Gastroesophageal sphincter (tissue), 4 donors: ENCODE results near the gene MACROD2. TPM values are rescaled to one million over a fixed set of nuclear protein-coding genes. Genes with fewer than 3 reads are reported as not detected.
A peak's percentile ranks its signal among the peaks of the same experiment; 100 is the strongest.

Experiments
- ATAC-seq: fragments of 150-250 bp; one replicate; pipeline ENCODE4 v1.9.1; 2016; ENCODE audit warnings: mild to moderate bottlenecking, moderate library complexity
- H3K27ac ChIP-seq, 4 donors: fragments of 200-600 bp; sonication (generic) in 3 of 4; 1 replicate in 3 of 4; 2 replicates in 1 of 4; pipeline ENCODE4 v1.5.1; 2016 to 2019
- H3K27me3 ChIP-seq: fragments of 200-600 bp; sonication (generic); one replicate; pipeline ENCODE4 v1.5.1; 2019
- H3K36me3 ChIP-seq, 2 donors: fragments of 200-600 bp; sonication (generic); one replicate each; pipeline ENCODE4 v1.5.1; 2019; ENCODE audit warnings: control low read depth in 1 of 2
- H3K4me1 ChIP-seq, 3 donors: fragments of 200-600 bp; sonication (generic); 1 replicate in 2 of 3; 2 replicates in 1 of 3; pipeline ENCODE4 v1.5.1; 2016 to 2019; ENCODE audit warnings: control low read depth in 2 of 3
- H3K4me3 ChIP-seq, 2 donors: fragments of 200-600 bp; sonication (generic); one replicate each; pipeline ENCODE4 v1.5.1; 2019; ENCODE audit warnings: mild to moderate bottlenecking in 1 of 2, moderate library complexity in 1 of 2
- H3K9me3 ChIP-seq, 3 donors: fragments of 200-600 bp; sonication (generic); one replicate each; pipeline ENCODE4 v1.5.1; 2017 to 2019; ENCODE audit warnings: control low read depth in 2 of 3
- CTCF ChIP-seq, 4 experiments: fragments of 200-600 bp in 2 of 4; fragments of 450-650 bp in 2 of 4; sonication (generic) in 1 of 4; IDR thresholded peaks; one replicate each; pipeline ENCODE4 v1.5.1; 2017 to 2019; ENCODE audit warnings: antibody characterized with exemption in 4 of 4, mild to moderate bottlenecking in 2 of 4, moderate library complexity in 2 of 4
- EP300 ChIP-seq: sonication (generic); formaldehyde crosslinking; IDR thresholded peaks from one replicate; pipeline ENCODE4 v1.6.1; 2017; ENCODE audit warnings: antibody characterized with exemption, mild to moderate bottlenecking
- POLR2A ChIP-seq, 2 donors: fragments of 450-650 bp; IDR thresholded peaks; one replicate each; pipeline ENCODE4 v1.6.1; 2017; ENCODE audit warnings: antibody characterized with exemption in 2 of 2, mild to moderate bottlenecking in 2 of 2, moderate library complexity in 1 of 2
- POLR2AphosphoS5 ChIP-seq: sonication (generic); formaldehyde crosslinking; IDR thresholded peaks from one replicate; pipeline ENCODE4 v1.6.1; 2017; ENCODE audit warnings: antibody characterized with exemption
- WGBS, 2 donors: methylation state at CpG; one replicate each; pipeline ENCODE4 v1.1.5; 2018; ENCODE audit warnings: low coverage in 1 of 2; 5-methylcytosine and 5-hydroxymethylcytosine counted together
- total RNA-seq, 4 donors: library from RNA; depleted of rRNA; stranded (reverse); fragments of >200 nt; gene quantifications; one replicate each; pipeline ENCODE4 v1.1.0, GENCODE V29; 2016

Gene MACROD2
- total RNA-seq, 4 donors from 2014 or later: 4.0 to 12.1 (median 7.4) TPM

GRCh38 chr20:15886250-15886649, 1890.9 kb downstream of the MACROD2 start:
- H3K4me3 ChIP-seq: no peak overlapping the region
- 64 to 86% methylated on average over 1 to 2 of the region's 2 CpGs for WGBS, 2 donors
- H3K4me1 ChIP-seq: peaks cover 0 to 28% (median 0%) of the 10 kb centered on the region in 3 donors
- no peaks in the 10 kb centered on the region for H3K36me3 ChIP-seq
- H3K27me3 ChIP-seq: no peaks in the 10 kb centered on the region
- no peak for TF ChIP-seq CTCF (IDR thresholded peaks at IDR 0.05)
- no peak for ATAC-seq
- H3K27ac ChIP-seq: no peak overlapping the region
- peaks cover 0 to 15% (median 0%) of the 10 kb centered on the region in 3 donors for H3K9me3 ChIP-seq

- Histone ChIP-seq H3K4me3 (no peak overlapping the region), H3K27ac (no peak overlapping the region), H3K4me1 (peaks cover 0 to 29% (median 0%) of the 10 kb centered on the region in 3 donors), H3K27me3 (no peaks in the 10 kb centered on the region), H3K9me3 (peaks cover 0 to 15% (median 0%) of the 10 kb centered on the region in 3 donors), H3K36me3 (no peaks in the 10 kb centered on the region)
- TF ChIP-seq POLR2A (IDR thresholded peaks at IDR 0.05) (no peak), POLR2AphosphoS5 (no peak), CTCF (IDR thresholded peaks at IDR 0.05) (no peak)
- ATAC-seq: no peak
- 94 to 100% methylated on average over 2 of the region's 2 CpGs for WGBS, 2 donors
Measured at GRCh38 chr20:15887387-15887786, 1892.1 kb downstream of the MACROD2 start.

GRCh38 chr20:15889061-15889460, 1893.7 kb downstream of the MACROD2 start:
- 27 to 44% methylated on average over 3 of the region's 3 CpGs for WGBS, 2 donors
- no peak for ATAC-seq
- Histone ChIP-seq H3K9me3 (peaks cover 0 to 15% (median 0%) of the 10 kb centered on the region in 3 donors), H3K4me1 (peaks cover 0 to 31% (median 0%) of the 10 kb centered on the region in 3 donors), H3K36me3 (no peaks in the 10 kb centered on the region), H3K27me3 (no peaks in the 10 kb centered on the region), H3K4me3 (no peak overlapping the region), H3K27ac (peak overlapping the region in 1 of 4 donors; percentile 32)
- TF ChIP-seq EP300: no peak
- peak; percentile 90 for TF ChIP-seq POLR2AphosphoS5

- H3K9me3 ChIP-seq: peaks cover 0 to 15% (median 0%) of the 10 kb centered on the region in 3 donors
- H3K27ac ChIP-seq: peak overlapping the region in 1 of 4 donors; percentile 32
- no peaks in the 10 kb centered on the region for H3K27me3 ChIP-seq
- H3K4me1 ChIP-seq: peaks cover 0 to 38% (median 0%) of the 10 kb centered on the region in 3 donors
- no peaks in the 10 kb centered on the region for H3K36me3 ChIP-seq
- no peak for ATAC-seq
- TF ChIP-seq EP300: no peak
- no peak for TF ChIP-seq CTCF (IDR thresholded peaks at IDR 0.05)
- no peak for TF ChIP-seq POLR2AphosphoS5
- TF ChIP-seq POLR2A (IDR thresholded peaks at IDR 0.05): no peak
- H3K4me3 ChIP-seq: no peak overlapping the region
Measured at GRCh38 chr20:15889514-15890256, 1894.4 kb downstream of the MACROD2 start.

- Histone ChIP-seq H3K9me3 (peaks cover 0 to 15% (median 0%) of the 10 kb centered on the region in 3 donors), H3K4me3 (no peak overlapping the region), H3K36me3 (no peaks in the 10 kb centered on the region), H3K27me3 (no peaks in the 10 kb centered on the region), H3K4me1 (peaks cover 0 to 40% (median 0%) of the 10 kb centered on the region in 3 donors), H3K27ac (peak overlapping the region in 1 of 4 donors; percentile 32)
- TF ChIP-seq CTCF (IDR thresholded peaks at IDR 0.05) (no peak), POLR2AphosphoS5 (peak; percentile 71)
- no peak for ATAC-seq
- 17% methylated on average over 4 of the region's 4 CpGs; no CpG with 5 or more reads in 1 of the 2 donors for WGBS, 2 donors
Measured at GRCh38 chr20:15890407-15890982, 1895.2 kb downstream of the MACROD2 start.
